SK-N-SH (cell line): Measurements from ENCODE around the gene SETD7. TPM values are rescaled to one million over a fixed set of nuclear protein-coding genes. Genes with fewer than 3 reads are reported as not detected.

ENCODE experiments used
- CTCF ChIA-PET: fragments of 300-600, 350-600 bp; formaldehyde crosslinking; extraction: SDS; loops from one replicate; lab custom pipeline; 2021; lab: Yijun Ruan, JAX
- POLR2A ChIA-PET: fragments of 350-600 bp; sonication (Branson Sonifier 250); formaldehyde crosslinking; extraction: SDS; loops from one replicate; lab custom pipeline; 2020; ENCODE audit warnings: antibody characterized with exemption, inconsistent platforms; lab: Yijun Ruan, JAX
- DNase-seq: peaks from one replicate; pipeline ENCODE4 v3.0.0; 2012
- H2AFZ ChIP-seq: fragments of 200-600 bp; sonication (generic); 2 replicates; pipeline ENCODE4 v1.8.1; 2016; ENCODE audit warnings: antibody characterized with exemption, mild to moderate bottlenecking, low read depth
- H3F3A ChIP-seq: fragments of 200-600 bp; sonication (generic); replicated peaks from 2 replicates; pipeline ENCODE3; 2016; ENCODE audit warnings: antibody characterized with exemption, mild to moderate bottlenecking; ENCODE audit not compliant: insufficient read depth
- H3K27ac ChIP-seq, 2 experiments: fragments of 200-500 bp in 1 of 2; fragments of 200-600 bp in 1 of 2; sonication (Bioruptor generic) in 1 of 2; sonication (generic), shearing (Covaris generic) in 1 of 2; 2 replicates each; pipeline versions ENCODE4 v1.5.1 to v1.6.1; 2014 to 2016; ENCODE audit warnings: low read depth in 2 of 2, inconsistent platforms in 1 of 2, low read length in 1 of 2, mild to moderate bottlenecking in 1 of 2, mixed read lengths in 1 of 2
- H3K27me3 ChIP-seq: fragments of 200-600 bp; sonication (generic), shearing (Covaris generic); 2 replicates; pipeline ENCODE4 v1.6.1; 2016; ENCODE audit warnings: mixed run types; ENCODE audit not compliant: insufficient read depth
- H3K36me3 ChIP-seq, 2 experiments: fragments of 200-500 bp in 1 of 2; fragments of 200-600 bp in 1 of 2; sonication (Bioruptor generic) in 1 of 2; sonication (generic) in 1 of 2; replicated peaks in 1 of 2; 2 replicates each; pipeline versions ENCODE3 to v1.5.1; 2014 to 2016; ENCODE audit warnings: low read length in 1 of 2, mild to moderate bottlenecking in 1 of 2; ENCODE audit not compliant: insufficient read depth in 2 of 2, control insufficient read depth in 1 of 2
- H3K4me1 ChIP-seq, 2 experiments: fragments of 200-500 bp in 1 of 2; fragments of 200-600 bp in 1 of 2; sonication (Bioruptor generic) in 1 of 2; sonication (generic), shearing (Covaris generic) in 1 of 2; 2 replicates each; pipeline versions ENCODE4 v1.5.1 to v1.6.1; 2014 to 2016; ENCODE audit warnings: low read depth in 1 of 2, low read length in 1 of 2, mixed run types in 1 of 2; ENCODE audit not compliant: insufficient read depth in 2 of 2, control insufficient read depth in 1 of 2
- H3K4me2 ChIP-seq: fragments of 200-600 bp; sonication (generic), shearing (Covaris generic); 2 replicates; pipeline ENCODE4 v1.6.1; 2017; ENCODE audit warnings: mixed run types
- H3K4me3 ChIP-seq, 2 experiments: fragments of 200-500 bp in 1 of 2; fragments of 200-600 bp in 1 of 2; sonication (Bioruptor generic) in 1 of 2; sonication (generic), shearing (Covaris generic) in 1 of 2; 2 replicates each; pipeline versions ENCODE4 v1.5.1 to v1.8.1; 2014 to 2016; ENCODE audit warnings: low read depth in 2 of 2, inconsistent platforms in 1 of 2, low read length in 1 of 2, mild to moderate bottlenecking in 1 of 2, mixed read lengths in 1 of 2, moderate library complexity in 1 of 2
- H3K79me2 ChIP-seq: fragments of 200-600 bp; sonication (generic); 2 replicates; pipeline ENCODE4 v1.8.1; 2017; ENCODE audit warnings: mild to moderate bottlenecking; ENCODE audit not compliant: insufficient read depth
- H3K9ac ChIP-seq: fragments of 200-600 bp; sonication (generic); 2 replicates; pipeline ENCODE4 v1.6.1; 2017; ENCODE audit warnings: mixed run types
- H3K9me2 ChIP-seq: fragments of 200-600 bp; sonication (generic); 2 replicates; pipeline ENCODE4 v1.6.1; 2017; ENCODE audit warnings: mixed run types
- H3K9me3 ChIP-seq: fragments of 200-600 bp; sonication (generic); 2 replicates; pipeline ENCODE4 v1.6.1; 2017; ENCODE audit warnings: mixed run types, mild to moderate bottlenecking, moderate library complexity
- H4K20me1 ChIP-seq: fragments of 200-600 bp; sonication (generic); 2 replicates; pipeline ENCODE4 v1.6.1; 2017; ENCODE audit warnings: mild to moderate bottlenecking, mixed run types; ENCODE audit not compliant: insufficient read depth
- ELF1 ChIP-seq: IDR thresholded peaks from 2 replicates; pipeline ENCODE4 v1.4.0; 2012
- FOSL2 ChIP-seq: IDR thresholded peaks from 2 replicates; pipeline ENCODE4 v1.4.0; 2012; ENCODE audit warnings: low read depth, mild to moderate bottlenecking, moderate library complexity, borderline replicate concordance
- FOXJ3 ChIP-seq: sonication (generic); formaldehyde crosslinking; IDR thresholded peaks from 2 replicates; pipeline ENCODE4 v1.5.1; 2020; ENCODE audit warnings: mild to moderate bottlenecking, missing genetic modification reagents
- GABPA ChIP-seq: IDR thresholded peaks from 2 replicates; pipeline ENCODE4 v1.4.0; 2012; ENCODE audit warnings: low read depth, mild to moderate bottlenecking
- JUND ChIP-seq: IDR thresholded peaks from 2 replicates; pipeline ENCODE4 v1.4.0; 2012
- MEF2A ChIP-seq: IDR thresholded peaks from 2 replicates; pipeline ENCODE4 v1.4.0; 2012; ENCODE audit warnings: low read depth, borderline replicate concordance
- MXI1 ChIP-seq: IDR thresholded peaks from 2 replicates; pipeline ENCODE4 v1.6.1; 2012; ENCODE audit warnings: mild to moderate bottlenecking, low read depth, low read length, improper control_type of control experiment
- NFIC ChIP-seq: IDR thresholded peaks from 2 replicates; pipeline ENCODE4 v1.4.0; 2012; ENCODE audit warnings: borderline replicate concordance
- NRF1 ChIP-seq: IDR thresholded peaks from 2 replicates; pipeline ENCODE4 v1.6.1; 2012; ENCODE audit warnings: low read depth, mild to moderate bottlenecking, low read length
- POLR2AphosphoS5 ChIP-seq: IDR thresholded peaks from 2 replicates; pipeline ENCODE4 v1.6.1; 2012; ENCODE audit warnings: low read depth, low read length
- RAD21 ChIP-seq: IDR thresholded peaks from 2 replicates; pipeline ENCODE4 v1.6.1; 2012; ENCODE audit warnings: mild to moderate bottlenecking, low read length
- RFX5 ChIP-seq: IDR thresholded peaks from 2 replicates; pipeline ENCODE4 v1.6.1; 2012; ENCODE audit warnings: mild to moderate bottlenecking, improper control_type of control experiment, low read length
- SIN3A ChIP-seq: IDR thresholded peaks from 2 replicates; pipeline ENCODE4 v1.6.1; 2012; ENCODE audit warnings: low read depth, mild to moderate bottlenecking, low read length, moderate library complexity, borderline replicate concordance
- TAF1 ChIP-seq: IDR thresholded peaks from 2 replicates; pipeline ENCODE4 v1.6.1; 2012; ENCODE audit warnings: low read depth, mild to moderate bottlenecking, low read length, moderate library complexity, borderline replicate concordance
- TCF12 ChIP-seq: IDR thresholded peaks from 2 replicates; pipeline ENCODE4 v1.4.0; 2012
- TEAD4 ChIP-seq: IDR thresholded peaks from 2 replicates; pipeline ENCODE4 v1.4.0; 2012; ENCODE audit warnings: mild to moderate bottlenecking, borderline replicate concordance; ENCODE audit not compliant: insufficient read depth
- YY1 ChIP-seq: IDR thresholded peaks from 2 replicates; pipeline ENCODE4 v1.4.0; 2012; ENCODE audit warnings: low read depth, mild to moderate bottlenecking
- WGBS: methylation state at CpG from one replicate; pipeline ENCODE4 v1.1.6; 2017; ENCODE audit warnings: low lambda C conversion rate; 5-methylcytosine and 5-hydroxymethylcytosine counted together
- polyA plus RNA-seq, 3 experiments: library from polyadenylated mRNA; depleted of rRNA; stranded (reverse); fragments of >200 nt; gene quantifications; 2 replicates each; pipeline ENCODE4 v1.2.3, GENCODE V29; 2012
- TF ChIP-seq, protein P1 (sequence below): IDR thresholded peaks from 2 replicates; pipeline ENCODE4 v1.4.0; 2012; ENCODE audit warnings: low read depth, borderline replicate concordance
- TF ChIP-seq, protein P2 (sequence below): IDR thresholded peaks from 2 replicates; pipeline ENCODE4 v1.4.0; 2012; ENCODE audit warnings: low read depth, borderline replicate concordance
- TF ChIP-seq, protein P3 (sequence below): fragments of 150-350 bp; IDR thresholded peaks from 2 replicates; pipeline ENCODE4 v1.6.1; 2017; ENCODE audit warnings: antibody characterized with exemption, low read length, low read depth, borderline replicate concordance
- TF ChIP-seq, protein P4 (sequence below): fragments of 200-600 bp; sonication (generic); IDR thresholded peaks from 2 replicates; pipeline ENCODE4 v1.6.1; 2017; ENCODE audit warnings: antibody characterized with exemption, mild to moderate bottlenecking, moderate library complexity
- TF ChIP-seq, protein P5 (sequence below): IDR thresholded peaks from 2 replicates; pipeline ENCODE4; 2012
- TF ChIP-seq, protein P6 (sequence below): IDR thresholded peaks from 2 replicates; pipeline ENCODE4 v1.4.0; 2012; ENCODE audit warnings: low read depth

SETD7 gene
- polyA plus RNA-seq, 1 of the 3 experiments (the other 2 are of a cell fraction), result 5.0 TPM

DNA sequence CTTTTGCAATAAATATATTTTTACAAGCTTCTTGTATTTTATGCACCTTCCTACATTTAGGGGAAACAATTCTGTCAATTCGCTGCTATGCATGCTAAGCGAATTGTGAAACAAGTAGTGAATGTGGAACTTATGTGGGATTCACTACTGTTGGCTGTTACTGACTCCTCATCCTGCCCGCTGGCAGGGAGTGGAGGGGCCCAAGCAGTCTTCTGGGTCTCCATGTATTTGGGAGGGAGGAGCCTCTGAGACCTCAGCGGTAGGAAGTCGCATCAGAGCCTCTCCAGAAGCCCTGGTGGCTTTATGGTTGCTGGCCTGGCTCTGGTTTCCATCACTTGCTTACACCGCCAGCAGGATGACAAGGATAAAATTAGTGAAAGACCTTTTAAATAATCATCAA lies 3.7 kb upstream of the SETD7 start (continued):
- TF ChIP-seq, protein P1, sequence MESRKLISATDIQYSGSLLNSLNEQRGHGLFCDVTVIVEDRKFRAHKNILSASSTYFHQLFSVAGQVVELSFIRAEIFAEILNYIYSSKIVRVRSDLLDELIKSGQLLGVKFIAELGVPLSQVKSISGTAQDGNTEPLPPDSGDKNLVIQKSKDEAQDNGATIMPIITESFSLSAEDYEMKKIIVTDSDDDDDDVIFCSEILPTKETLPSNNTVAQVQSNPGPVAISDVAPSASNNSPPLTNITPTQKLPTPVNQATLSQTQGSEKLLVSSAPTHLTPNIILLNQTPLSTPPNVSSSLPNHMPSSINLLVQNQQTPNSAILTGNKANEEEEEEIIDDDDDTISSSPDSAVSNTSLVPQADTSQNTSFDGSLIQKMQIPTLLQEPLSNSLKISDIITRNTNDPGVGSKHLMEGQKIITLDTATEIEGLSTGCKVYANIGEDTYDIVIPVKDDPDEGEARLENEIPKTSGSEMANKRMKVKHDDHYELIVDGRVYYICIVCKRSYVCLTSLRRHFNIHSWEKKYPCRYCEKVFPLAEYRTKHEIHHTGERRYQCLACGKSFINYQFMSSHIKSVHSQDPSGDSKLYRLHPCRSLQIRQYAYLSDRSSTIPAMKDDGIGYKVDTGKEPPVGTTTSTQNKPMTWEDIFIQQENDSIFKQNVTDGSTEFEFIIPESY, result no peak
- no peak for TF ChIP-seq FOSL2
- no peak for TF ChIP-seq RAD21
- TF ChIP-seq RFX5, result no peak
- no peak for TF ChIP-seq NFIC
- TF ChIP-seq MXI1, result no peak
- TF ChIP-seq, protein P2, sequence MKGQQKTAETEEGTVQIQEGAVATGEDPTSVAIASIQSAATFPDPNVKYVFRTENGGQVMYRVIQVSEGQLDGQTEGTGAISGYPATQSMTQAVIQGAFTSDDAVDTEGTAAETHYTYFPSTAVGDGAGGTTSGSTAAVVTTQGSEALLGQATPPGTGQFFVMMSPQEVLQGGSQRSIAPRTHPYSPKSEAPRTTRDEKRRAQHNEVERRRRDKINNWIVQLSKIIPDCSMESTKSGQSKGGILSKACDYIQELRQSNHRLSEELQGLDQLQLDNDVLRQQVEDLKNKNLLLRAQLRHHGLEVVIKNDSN, result no peak
- no peak for TF ChIP-seq SIN3A

DNA sequence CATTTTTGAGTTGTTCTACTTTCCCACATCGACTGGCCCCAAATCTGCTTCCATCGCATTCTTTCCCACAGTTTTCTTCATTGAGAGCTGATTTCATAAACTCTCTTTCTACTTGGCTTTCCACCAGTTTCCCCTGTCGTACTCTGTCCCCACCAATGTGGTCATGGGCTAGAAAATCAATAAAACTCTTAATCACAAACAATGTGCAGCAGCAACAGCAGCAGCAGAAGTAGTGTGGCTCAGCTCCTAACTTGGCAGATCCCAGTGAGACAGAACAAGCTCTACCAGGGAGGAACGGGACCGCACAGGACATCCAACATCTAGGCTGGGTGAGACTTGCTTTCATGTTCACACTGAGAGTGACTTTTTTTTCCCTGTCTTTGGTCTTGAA lies 3.1 kb upstream of the SETD7 start:
- Histone ChIP-seq H3K36me3 (no peaks in the 10 kb centered on the region), H3K4me3 (no peak overlapping the region), H3K9me3 (no peaks in the 10 kb centered on the region), H3K4me2 (no peak overlapping the region), H3F3A (peaks cover 7% of the 10 kb centered on the region), H3K79me2 (peaks cover 12% of the 10 kb centered on the region), H3K4me1 (peaks cover 4 to 19% of the 10 kb centered on the region in 2 experiments; a peak in 3 of 4 replicates), H3K27me3 (no peaks in the 10 kb centered on the region; the same call in 1 of the 2 replicates), H2AFZ (no peak overlapping the region), H3K9me2 (no peaks in the 10 kb centered on the region), H3K9ac (no peak overlapping the region), H3K27ac (no peak overlapping the region), H4K20me1 (no peaks in the 10 kb centered on the region)
- 78% methylated on average over 5 of the region's 5 CpGs for WGBS
- DNase-seq, result no peak
- CTCF ChIA-PET, result interaction anchor here (2.4 kb wide), 1 partner anchor 28 kb away, joined by 6 read pairs; no protein-coding TSS in a partner anchor
- POLR2A ChIA-PET, result no interaction called here
- TF ChIP-seq ELF1 (no peak), MXI1 (no peak), TAF1 (no peak), NRF1 (no peak), TEAD4 (no peak), POLR2AphosphoS5 (no peak), JUND (no peak), MEF2A (no peak), SIN3A (no peak), TCF12 (no peak), NFIC (no peak), FOXJ3 (CRISPR knock-in tag) (no peak), GABPA (no peak), YY1 (no peak)
- TF ChIP-seq, protein P2, result no peak
- TF ChIP-seq, protein P3, sequence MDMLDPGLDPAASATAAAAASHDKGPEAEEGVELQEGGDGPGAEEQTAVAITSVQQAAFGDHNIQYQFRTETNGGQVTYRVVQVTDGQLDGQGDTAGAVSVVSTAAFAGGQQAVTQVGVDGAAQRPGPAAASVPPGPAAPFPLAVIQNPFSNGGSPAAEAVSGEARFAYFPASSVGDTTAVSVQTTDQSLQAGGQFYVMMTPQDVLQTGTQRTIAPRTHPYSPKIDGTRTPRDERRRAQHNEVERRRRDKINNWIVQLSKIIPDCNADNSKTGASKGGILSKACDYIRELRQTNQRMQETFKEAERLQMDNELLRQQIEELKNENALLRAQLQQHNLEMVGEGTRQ, result no peak
- TF ChIP-seq, protein P4, sequence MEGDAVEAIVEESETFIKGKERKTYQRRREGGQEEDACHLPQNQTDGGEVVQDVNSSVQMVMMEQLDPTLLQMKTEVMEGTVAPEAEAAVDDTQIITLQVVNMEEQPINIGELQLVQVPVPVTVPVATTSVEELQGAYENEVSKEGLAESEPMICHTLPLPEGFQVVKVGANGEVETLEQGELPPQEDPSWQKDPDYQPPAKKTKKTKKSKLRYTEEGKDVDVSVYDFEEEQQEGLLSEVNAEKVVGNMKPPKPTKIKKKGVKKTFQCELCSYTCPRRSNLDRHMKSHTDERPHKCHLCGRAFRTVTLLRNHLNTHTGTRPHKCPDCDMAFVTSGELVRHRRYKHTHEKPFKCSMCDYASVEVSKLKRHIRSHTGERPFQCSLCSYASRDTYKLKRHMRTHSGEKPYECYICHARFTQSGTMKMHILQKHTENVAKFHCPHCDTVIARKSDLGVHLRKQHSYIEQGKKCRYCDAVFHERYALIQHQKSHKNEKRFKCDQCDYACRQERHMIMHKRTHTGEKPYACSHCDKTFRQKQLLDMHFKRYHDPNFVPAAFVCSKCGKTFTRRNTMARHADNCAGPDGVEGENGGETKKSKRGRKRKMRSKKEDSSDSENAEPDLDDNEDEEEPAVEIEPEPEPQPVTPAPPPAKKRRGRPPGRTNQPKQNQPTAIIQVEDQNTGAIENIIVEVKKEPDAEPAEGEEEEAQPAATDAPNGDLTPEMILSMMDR, result no peak
- TF ChIP-seq, protein P5, sequence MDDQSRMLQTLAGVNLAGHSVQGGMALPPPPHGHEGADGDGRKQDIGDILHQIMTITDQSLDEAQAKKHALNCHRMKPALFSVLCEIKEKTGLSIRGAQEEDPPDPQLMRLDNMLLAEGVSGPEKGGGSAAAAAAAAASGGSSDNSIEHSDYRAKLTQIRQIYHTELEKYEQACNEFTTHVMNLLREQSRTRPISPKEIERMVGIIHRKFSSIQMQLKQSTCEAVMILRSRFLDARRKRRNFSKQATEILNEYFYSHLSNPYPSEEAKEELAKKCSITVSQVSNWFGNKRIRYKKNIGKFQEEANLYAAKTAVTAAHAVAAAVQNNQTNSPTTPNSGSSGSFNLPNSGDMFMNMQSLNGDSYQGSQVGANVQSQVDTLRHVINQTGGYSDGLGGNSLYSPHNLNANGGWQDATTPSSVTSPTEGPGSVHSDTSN, result no peak
- TF ChIP-seq, protein P6, sequence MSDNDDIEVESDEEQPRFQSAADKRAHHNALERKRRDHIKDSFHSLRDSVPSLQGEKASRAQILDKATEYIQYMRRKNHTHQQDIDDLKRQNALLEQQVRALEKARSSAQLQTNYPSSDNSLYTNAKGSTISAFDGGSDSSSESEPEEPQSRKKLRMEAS, result no peak
